ENCODE measurements around the gene PAK5.

PAK5 gene

DNA sequence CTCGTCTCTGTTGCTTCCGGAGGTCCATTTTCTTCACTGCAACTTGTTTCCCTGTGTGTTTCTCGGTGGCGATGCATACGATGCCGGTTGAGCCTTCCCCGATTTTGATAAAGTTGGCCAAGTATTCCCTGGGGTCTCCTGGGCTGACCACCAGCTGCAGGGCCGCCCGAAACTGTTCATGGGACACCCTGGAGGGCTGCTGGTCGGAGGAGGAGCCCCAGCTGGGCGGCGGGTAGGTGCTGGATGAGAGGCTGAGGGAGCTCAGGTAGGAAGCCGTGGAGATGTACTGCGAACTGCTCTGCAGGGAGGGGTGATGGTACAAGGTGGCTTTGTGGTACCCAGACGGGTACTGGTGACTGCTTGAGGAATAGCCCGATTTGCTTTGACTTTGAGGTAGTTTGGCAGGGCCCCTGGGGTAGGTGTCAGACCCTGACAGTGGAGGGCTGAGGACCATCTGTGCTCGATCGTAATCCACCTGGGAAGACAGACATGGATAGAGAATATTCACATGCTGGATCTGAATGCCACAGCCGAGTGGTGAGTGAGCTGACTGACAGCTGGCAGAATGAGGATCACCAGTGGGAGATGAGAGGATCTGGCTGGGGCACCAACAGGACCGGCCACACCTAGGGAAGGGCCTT is 272.8 kb downstream of the PAK5 start:
- TF ChIP-seq, protein P1, sequence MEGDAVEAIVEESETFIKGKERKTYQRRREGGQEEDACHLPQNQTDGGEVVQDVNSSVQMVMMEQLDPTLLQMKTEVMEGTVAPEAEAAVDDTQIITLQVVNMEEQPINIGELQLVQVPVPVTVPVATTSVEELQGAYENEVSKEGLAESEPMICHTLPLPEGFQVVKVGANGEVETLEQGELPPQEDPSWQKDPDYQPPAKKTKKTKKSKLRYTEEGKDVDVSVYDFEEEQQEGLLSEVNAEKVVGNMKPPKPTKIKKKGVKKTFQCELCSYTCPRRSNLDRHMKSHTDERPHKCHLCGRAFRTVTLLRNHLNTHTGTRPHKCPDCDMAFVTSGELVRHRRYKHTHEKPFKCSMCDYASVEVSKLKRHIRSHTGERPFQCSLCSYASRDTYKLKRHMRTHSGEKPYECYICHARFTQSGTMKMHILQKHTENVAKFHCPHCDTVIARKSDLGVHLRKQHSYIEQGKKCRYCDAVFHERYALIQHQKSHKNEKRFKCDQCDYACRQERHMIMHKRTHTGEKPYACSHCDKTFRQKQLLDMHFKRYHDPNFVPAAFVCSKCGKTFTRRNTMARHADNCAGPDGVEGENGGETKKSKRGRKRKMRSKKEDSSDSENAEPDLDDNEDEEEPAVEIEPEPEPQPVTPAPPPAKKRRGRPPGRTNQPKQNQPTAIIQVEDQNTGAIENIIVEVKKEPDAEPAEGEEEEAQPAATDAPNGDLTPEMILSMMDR (IDR thresholded peaks at IDR 0.05; ENCODE audit: poor library complexity, severe bottlenecking): no peak
- no peak for ATAC-seq (ENCODE audit: low read depth)
- no peak overlapping the region for H3K27ac ChIP-seq (ENCODE audit: poor library complexity, severe bottlenecking)
- H3K36me3 ChIP-seq (ENCODE audit: low read depth): no peaks in the 10 kb centered on the region
- H3K9me3 ChIP-seq (ENCODE audit: severe bottlenecking): no peaks in the 10 kb centered on the region
- H3K27me3 ChIP-seq (ENCODE audit: insufficient read depth, poor library complexity, severe bottlenecking): no peaks in the 10 kb centered on the region
- no peaks in the 10 kb centered on the region for H3K4me1 ChIP-seq (ENCODE audit: insufficient read depth, poor library complexity, severe bottlenecking)
- no peak for DNase-seq (ENCODE audit: low spot score)
- H3K4me3 ChIP-seq (ENCODE audit: severe bottlenecking): no peak overlapping the region

DNA sequence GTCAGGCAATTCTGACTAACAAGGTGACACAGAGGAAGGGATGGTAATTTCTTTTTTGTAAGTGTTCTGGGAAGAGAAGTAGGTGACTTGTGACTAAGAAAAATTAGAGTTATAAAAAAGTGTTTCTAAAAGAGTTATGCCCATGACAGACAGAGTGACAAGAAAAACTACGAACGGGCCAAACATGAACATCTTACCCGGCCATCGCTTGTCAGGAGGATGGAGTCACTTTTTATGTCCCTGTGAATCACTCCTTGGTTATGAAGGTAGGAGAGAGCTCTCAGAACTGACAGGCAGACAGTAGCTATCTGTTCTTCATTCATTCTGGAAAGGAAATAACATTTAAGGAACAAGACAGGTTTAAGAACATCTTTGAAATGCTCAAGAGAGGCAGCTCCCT is 281.5 kb downstream of the PAK5 start:
- DNase-seq (ENCODE audit: low spot score) (no peak), ATAC-seq (ENCODE audit: low read depth) (no peak)
- H3K27ac ChIP-seq (ENCODE audit: poor library complexity, severe bottlenecking): no peak overlapping the region
- H3K27me3 ChIP-seq (ENCODE audit: insufficient read depth, poor library complexity, severe bottlenecking): no peaks in the 10 kb centered on the region
- peaks cover under 1% of the 10 kb centered on the region for H3K4me1 ChIP-seq (ENCODE audit: insufficient read depth, poor library complexity, severe bottlenecking)
- H3K36me3 ChIP-seq (ENCODE audit: low read depth): no peaks in the 10 kb centered on the region
- TF ChIP-seq, protein P1 (IDR thresholded peaks at IDR 0.05; ENCODE audit: poor library complexity, severe bottlenecking): no peak
- no peaks in the 10 kb centered on the region for H3K9me3 ChIP-seq (ENCODE audit: severe bottlenecking)
- no peak overlapping the region for H3K4me3 ChIP-seq (ENCODE audit: severe bottlenecking)

DNA sequence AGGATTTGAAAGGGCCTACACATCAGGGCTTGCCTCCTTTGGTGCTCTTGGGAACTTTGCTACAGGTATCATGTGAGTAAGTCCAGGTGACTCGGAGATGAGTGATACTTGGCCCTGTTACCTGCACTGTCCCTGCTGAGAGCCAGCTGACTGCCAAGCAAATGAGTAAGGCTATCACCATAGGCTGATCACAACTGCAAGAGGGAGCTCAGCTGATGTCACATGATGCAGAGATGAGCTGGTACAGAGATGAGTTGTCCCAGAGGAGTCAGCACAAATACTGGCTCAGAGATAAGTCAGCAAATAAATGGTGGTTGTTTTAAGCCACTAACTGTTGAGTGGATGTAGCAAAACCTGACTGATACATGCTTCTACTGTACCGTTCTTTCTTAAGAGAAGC is 283.1 kb downstream of the PAK5 start:
- Histone ChIP-seq H3K9me3 (ENCODE audit: severe bottlenecking) (no peaks in the 10 kb centered on the region), H3K27ac (ENCODE audit: poor library complexity, severe bottlenecking) (no peak overlapping the region), H3K4me3 (ENCODE audit: severe bottlenecking) (no peak overlapping the region), H3K27me3 (ENCODE audit: insufficient read depth, poor library complexity, severe bottlenecking) (no peaks in the 10 kb centered on the region), H3K36me3 (ENCODE audit: low read depth) (no peaks in the 10 kb centered on the region), H3K4me1 (ENCODE audit: insufficient read depth, poor library complexity, severe bottlenecking) (peaks cover 3% of the 10 kb centered on the region)
- TF ChIP-seq, protein P1 (IDR thresholded peaks at IDR 0.05; ENCODE audit: poor library complexity, severe bottlenecking): no peak
- ATAC-seq (ENCODE audit: low read depth) (peak; percentile 92), DNase-seq (ENCODE audit: low spot score) (no peak)

DNA sequence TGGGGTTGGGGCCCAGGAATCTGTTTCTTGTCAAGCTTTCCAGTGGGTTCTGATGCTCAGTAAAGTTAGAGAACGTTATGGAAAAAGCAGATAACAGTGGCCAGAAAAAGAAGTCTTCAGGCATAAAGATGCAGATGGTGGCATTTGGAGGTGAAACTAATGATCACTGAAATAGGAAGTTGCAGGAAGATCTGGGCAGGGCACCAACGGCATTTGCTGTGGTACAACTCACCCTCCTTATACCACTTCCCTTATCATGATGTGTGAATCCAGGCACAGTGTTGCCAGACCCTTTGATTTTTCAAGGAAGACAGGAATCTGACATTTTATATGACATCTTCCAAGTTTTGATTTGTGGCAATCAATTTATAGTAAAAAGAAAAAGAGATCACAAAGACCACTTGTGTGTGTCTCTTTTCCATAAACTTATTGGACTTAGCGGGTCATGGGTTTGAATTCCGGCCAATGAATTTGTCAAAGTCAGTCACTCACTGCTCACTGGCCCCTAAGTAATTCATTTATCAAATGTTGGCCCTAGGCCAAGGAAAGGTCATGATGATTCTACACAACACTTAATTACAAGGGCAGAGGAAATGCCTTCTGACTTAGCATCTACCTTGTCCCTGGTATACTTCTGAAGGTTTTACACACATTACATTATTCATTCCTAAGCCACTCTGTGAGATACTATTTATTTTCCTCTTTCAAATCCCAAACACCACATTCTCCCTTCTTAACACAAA is 286.9 kb downstream of the PAK5 start:
- TF ChIP-seq, protein P1 (IDR thresholded peaks at IDR 0.05; ENCODE audit: poor library complexity, severe bottlenecking): no peak
- 0 out of 3 replicates have a peak, but pooled peaks have one; percentile 30 for ATAC-seq (ENCODE audit: low read depth)
- no peak for DNase-seq (ENCODE audit: low spot score)

DNA sequence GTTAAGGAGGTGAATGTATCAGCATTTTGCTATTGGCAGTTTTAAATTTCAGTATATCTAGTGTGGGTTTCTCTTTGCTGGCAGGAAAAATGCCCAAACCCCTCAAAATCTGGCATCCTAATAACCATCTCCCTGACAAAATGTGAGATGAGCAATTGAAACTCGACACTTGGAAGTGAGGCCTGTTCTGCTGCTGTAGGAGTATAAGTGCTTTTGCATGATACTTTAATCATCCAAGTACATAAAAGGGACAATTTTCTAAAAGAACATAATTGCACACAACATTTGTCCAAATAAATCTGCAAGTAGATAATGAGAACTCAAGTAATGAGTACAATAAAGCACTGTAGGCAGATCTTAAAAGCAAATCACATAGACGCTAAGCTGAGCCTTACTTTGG is 288.0 kb downstream of the PAK5 start:
- Histone ChIP-seq H3K27ac (ENCODE audit: poor library complexity, severe bottlenecking) (no peak overlapping the region), H3K9me3 (ENCODE audit: severe bottlenecking) (no peaks in the 10 kb centered on the region), H3K36me3 (ENCODE audit: low read depth) (no peaks in the 10 kb centered on the region), H3K4me1 (ENCODE audit: insufficient read depth, poor library complexity, severe bottlenecking) (peaks cover 3% of the 10 kb centered on the region), H3K27me3 (ENCODE audit: insufficient read depth, poor library complexity, severe bottlenecking) (no peaks in the 10 kb centered on the region), H3K4me3 (ENCODE audit: severe bottlenecking) (no peak overlapping the region)
- TF ChIP-seq, protein P1 (IDR thresholded peaks at IDR 0.05; ENCODE audit: poor library complexity, severe bottlenecking): no peak
- no peak for DNase-seq (ENCODE audit: low spot score)
- no peak for ATAC-seq (ENCODE audit: low read depth)

More for the DNA sequence above, 286.9 kb downstream of the PAK5 start:
- no peaks in the 10 kb centered on the region for H3K9me3 ChIP-seq (ENCODE audit: severe bottlenecking)
- H3K27me3 ChIP-seq (ENCODE audit: insufficient read depth, poor library complexity, severe bottlenecking): no peaks in the 10 kb centered on the region
- no peak overlapping the region for H3K4me3 ChIP-seq (ENCODE audit: severe bottlenecking)
- H3K27ac ChIP-seq (ENCODE audit: poor library complexity, severe bottlenecking): no peak overlapping the region
- H3K4me1 ChIP-seq (ENCODE audit: insufficient read depth, poor library complexity, severe bottlenecking): peaks cover 3% of the 10 kb centered on the region
- no peaks in the 10 kb centered on the region for H3K36me3 ChIP-seq (ENCODE audit: low read depth)
